GDM1 (cell line): Measurements from ENCODE around the gene EIF4G3.

Source experiments
- DNase-seq: peaks from one replicate; lab custom pipeline; 2025; lab: John Stamatoyannopoulos, UW

The EIF4G3 gene

GRCh38 chr1:20988943-20989342 lies 187.8 kb downstream of the EIF4G3 start:
- DNase-seq: no peak

- no peak for DNase-seq
These were observed 188.6 kb downstream of the EIF4G3 start for GRCh38 chr1:20987831-20988825.

GRCh38 chr1:20983297-20983889 lies 193.3 kb downstream of the EIF4G3 start:
- DNase-seq: no peak

DNA sequence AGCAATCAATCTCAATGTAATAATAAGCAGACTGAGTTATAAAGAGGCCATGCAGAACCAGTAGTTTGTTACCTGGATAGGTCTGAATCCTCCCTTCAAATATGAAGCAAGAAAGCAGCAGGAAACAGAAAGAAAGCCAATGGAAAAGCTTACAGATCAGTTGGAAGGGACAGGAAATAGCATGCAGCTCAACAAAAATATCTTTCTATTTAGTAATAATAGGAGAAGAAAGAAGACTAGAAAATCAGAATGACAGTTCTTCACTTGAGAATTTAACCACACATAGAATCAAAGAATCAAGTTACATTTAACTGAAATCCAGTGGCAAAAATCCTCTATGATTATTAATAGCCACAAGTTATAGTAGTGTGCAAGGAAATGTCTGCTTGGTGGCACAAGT lies 194.4 kb downstream of the EIF4G3 start:
- DNase-seq: no peak

- no peak for DNase-seq
These were observed 194.8 kb downstream of the EIF4G3 start for GRCh38 chr1:20981915-20982314.

- no peak for DNase-seq
These were observed 196.6 kb downstream of the EIF4G3 start for GRCh38 chr1:20980051-20980450.

DNA sequence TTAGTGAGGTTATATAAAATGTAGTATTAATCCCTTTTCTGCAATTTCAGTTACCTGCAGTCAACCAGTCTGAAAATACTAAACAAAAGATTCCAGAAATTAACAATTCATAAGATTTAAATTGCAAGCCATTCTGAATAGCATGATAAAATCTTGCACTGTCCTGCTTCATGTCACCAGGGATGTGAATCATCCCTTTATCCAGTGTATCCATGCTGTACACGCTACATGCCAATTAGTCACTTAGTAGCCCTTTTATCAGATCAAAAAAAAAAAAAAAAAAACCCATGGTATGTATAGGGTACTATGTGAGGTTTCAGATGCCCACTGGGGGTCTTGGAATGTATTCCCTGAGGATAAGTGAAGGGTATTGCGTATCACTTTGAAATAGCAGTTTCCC lies 198.3 kb downstream of the EIF4G3 start:
- DNase-seq: no peak

- no peak for DNase-seq
These were observed 201.0 kb downstream of the EIF4G3 start for GRCh38 chr1:20975668-20976067.

DNA sequence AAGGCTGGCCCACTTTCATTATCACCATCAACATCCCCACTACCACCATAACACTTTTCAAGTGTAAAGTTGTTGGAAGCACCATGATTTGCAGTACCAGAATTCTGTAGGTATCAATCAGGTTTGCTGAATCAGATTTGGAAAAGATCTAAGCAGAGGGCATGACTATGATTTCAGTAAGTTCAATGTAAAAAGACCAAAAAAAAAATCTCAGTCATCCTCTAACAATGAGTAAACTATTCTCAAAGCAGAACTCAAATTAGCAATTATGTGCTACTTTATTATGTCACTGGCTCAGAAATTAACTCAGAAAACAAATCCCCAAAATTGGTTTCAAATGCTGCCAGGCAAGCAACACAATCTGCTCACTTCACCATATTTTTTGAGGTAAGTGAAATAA lies 201.7 kb downstream of the EIF4G3 start:
- DNase-seq: no peak

GRCh38 chr1:20974069-20974468 lies 202.6 kb downstream of the EIF4G3 start:
- DNase-seq: no peak

- DNase-seq: no peak
These were observed 203.8 kb downstream of the EIF4G3 start for GRCh38 chr1:20972855-20973254.

DNA sequence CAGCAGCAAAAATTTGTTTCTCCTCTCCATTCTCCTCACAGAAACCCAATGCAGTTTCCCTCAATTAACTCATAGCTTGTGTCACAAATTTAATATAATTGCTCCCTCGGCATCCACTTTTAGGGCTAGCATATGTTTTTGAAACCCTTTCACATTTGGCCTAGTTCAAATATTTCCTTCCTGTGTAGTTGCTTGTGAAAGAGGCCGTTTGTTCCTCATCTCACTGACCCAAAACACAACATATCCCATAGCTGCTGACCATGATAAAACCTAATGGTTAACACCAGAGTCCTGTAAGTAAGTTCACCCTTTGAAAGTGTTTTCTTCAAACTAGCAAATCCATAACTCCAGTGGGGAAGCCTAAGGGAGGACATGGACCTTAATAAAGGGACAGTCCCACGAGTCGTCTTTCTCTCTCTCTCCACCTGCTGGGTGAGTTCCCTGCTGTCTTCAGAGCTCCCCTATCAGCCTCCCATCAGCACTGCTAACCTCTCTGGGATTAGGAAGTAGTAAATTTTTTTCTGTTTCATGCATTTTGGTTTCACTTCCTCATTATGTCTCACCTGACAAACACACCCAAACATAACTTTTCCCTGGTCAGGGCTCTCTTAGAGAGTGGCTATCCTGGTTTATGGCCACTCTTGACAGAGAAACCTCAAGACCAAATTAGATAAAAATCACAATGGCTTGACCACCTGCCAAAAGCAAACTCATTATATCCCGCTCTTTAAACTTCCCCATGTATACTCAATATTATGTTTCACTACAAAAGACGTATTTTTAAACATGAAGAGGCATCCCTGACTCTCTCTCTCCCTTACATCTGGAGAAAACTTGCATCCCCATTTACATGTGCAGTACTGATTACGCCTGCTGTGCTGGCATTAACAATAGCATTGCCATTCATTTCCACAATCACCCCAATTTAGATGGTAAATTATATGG lies 211.9 kb downstream of the EIF4G3 start:
- DNase-seq: no peak

GRCh38 chr1:20962576-20963258 lies 214.0 kb downstream of the EIF4G3 start:
- no peak for DNase-seq

- no peak for DNase-seq
These were observed 218.3 kb downstream of the EIF4G3 start for GRCh38 chr1:20958430-20958829.

DNA sequence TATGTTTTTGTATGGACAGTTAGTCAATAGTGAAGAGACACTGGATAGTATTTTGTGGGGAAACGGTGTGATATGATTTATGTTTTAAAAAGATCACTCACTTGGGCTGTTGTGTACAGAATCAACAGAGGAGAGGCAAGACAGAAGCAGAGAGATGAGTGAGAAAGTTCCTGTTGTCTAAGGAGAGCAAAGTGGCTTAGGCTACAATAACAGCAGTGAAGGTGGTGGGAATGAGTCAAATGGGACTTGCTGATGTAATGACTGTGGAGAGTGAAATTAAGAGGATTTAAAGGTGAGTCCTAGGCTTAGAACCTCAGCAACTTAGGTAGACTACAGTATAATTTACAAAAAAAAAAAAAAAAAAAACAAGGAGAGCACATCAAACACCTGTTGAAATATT lies 220.4 kb downstream of the EIF4G3 start:
- no peak for DNase-seq

DNA sequence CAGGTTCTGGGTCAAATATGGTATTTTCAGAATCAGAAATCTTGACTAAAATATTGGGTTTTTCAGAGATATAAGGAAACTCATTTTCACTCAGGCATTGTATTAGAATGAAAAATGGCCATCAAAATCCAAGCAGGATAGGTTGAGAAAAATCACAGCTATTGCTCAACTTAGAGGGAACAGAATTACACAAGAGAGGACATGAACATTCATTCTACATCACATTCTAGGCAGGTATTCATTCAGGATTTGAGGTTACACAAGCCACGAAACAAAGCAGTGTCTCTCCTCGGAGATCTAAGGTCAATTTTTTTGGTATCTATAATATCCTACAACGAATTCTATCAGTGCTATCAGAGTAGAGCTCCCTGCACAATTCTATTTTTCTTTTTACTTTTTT lies 226.0 kb downstream of the EIF4G3 start:
- no peak for DNase-seq

GRCh38 chr1:20949871-20950590 lies 226.7 kb downstream of the EIF4G3 start:
- DNase-seq: no peak

DNA sequence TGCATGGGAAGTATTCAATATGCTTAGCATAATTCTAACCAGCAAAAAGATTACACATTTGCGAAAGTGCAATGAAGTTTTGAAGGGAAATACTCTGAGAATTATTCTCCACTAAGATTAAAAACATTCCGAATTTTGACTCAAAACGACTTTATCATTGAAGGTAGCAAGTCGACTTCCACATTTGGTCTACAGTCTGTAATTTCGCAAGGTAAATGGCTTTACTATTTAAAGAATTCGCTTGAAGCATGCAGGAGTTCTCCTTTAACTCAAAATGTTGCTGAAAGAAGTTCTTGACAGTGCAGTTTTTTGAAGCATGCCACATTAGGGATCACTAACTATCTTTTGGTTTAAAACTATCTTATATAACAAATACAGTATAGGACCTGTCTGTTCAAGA lies 228.6 kb downstream of the EIF4G3 start:
- no peak for DNase-seq

GRCh38 chr1:20947409-20947808 lies 229.3 kb downstream of the EIF4G3 start:
- no peak for DNase-seq

GRCh38 chr1:20936621-20937020 lies 240.1 kb downstream of the EIF4G3 start:
- no peak for DNase-seq

- no peak for DNase-seq
These were observed 240.5 kb downstream of the EIF4G3 start for GRCh38 chr1:20936216-20936615.
